A549 (cell line): ENCODE results near the gene RNF34.

ENCODE experiments used
- ATOH8 ChIP-seq: fragments of 250-450 bp; sonication (Bioruptor Pico); IDR thresholded peaks from 2 replicates; pipeline ENCODE4 v1.5.0; 2020; ENCODE audit warnings: low read depth, mild to moderate bottlenecking, moderate library complexity
- CTCF ChIP-seq: fragments of >200 bp; sonication (Bioruptor Twin); formaldehyde crosslinking; IDR thresholded peaks from 3 replicates; pipeline ENCODE4 v1.5.1; 2016
- EP300 ChIP-seq, 2 experiments: fragments of >200 bp; sonication (Bioruptor Twin); formaldehyde crosslinking; IDR thresholded peaks; 2 replicates in 1 of 2; 3 replicates in 1 of 2; pipeline ENCODE4 v1.6.1; 2016 to 2017
- JUN ChIP-seq, 2 experiments: fragments of >200 bp; sonication (Bioruptor Twin); formaldehyde crosslinking; IDR thresholded peaks; 2 replicates in 1 of 2; 3 replicates in 1 of 2; pipeline ENCODE4 v1.6.1; 2016 to 2017
- NFE2L2 ChIP-seq: fragments of 150-350 bp; conservative IDR thresholded peaks from 2 replicates; pipeline ENCODE4 v1.6.1; 2014; ENCODE audit warnings: low read length
- POLR2A ChIP-seq: IDR thresholded peaks from 2 replicates; pipeline ENCODE4 v1.6.1; 2012; ENCODE audit warnings: mild to moderate bottlenecking, low read length
- POLR2AphosphoS2 ChIP-seq: conservative IDR thresholded peaks from 2 replicates; pipeline ENCODE4 v1.6.1; 2012; ENCODE audit warnings: low read length, improper control_type of control experiment, inconsistent platforms
- SREBF2 ChIP-seq: fragments of 450-650 bp; IDR thresholded peaks from 2 replicates; pipeline ENCODE4 v1.6.1; 2014; ENCODE audit warnings: mild to moderate bottlenecking, moderate library complexity
- ZNF302 ChIP-seq: fragments of 250-450 bp; sonication (Bioruptor Pico); IDR thresholded peaks from 2 replicates; pipeline ENCODE4 v1.9.0; 2021; ENCODE audit warnings: inconsistent platforms, mild to moderate bottlenecking, moderate library complexity

- TF ChIP-seq CTCF: no peak
- TF ChIP-seq NFE2L2: no peak
- TF ChIP-seq SREBF2: no peak
- TF ChIP-seq ZNF302: no peak
- no peak for TF ChIP-seq ATOH8
- TF ChIP-seq EP300 (IDR thresholded peaks at IDR 0.05): no peak
- TF ChIP-seq POLR2A: no peak
- TF ChIP-seq JUN (IDR thresholded peaks at IDR 0.05): no peak
- TF ChIP-seq POLR2AphosphoS2: no peak
Observed at GRCh38 chr12:121432740-121433480, 33.0 kb downstream of the RNF34 start.
